ENCODE measurements around the gene PRSS8.
"Not testable (repeated sequence)": the region's sequence is repeated elsewhere in the genome, so short reads cannot be mapped to it uniquely, and the experiment has no call there.

Gene PRSS8

DNA sequence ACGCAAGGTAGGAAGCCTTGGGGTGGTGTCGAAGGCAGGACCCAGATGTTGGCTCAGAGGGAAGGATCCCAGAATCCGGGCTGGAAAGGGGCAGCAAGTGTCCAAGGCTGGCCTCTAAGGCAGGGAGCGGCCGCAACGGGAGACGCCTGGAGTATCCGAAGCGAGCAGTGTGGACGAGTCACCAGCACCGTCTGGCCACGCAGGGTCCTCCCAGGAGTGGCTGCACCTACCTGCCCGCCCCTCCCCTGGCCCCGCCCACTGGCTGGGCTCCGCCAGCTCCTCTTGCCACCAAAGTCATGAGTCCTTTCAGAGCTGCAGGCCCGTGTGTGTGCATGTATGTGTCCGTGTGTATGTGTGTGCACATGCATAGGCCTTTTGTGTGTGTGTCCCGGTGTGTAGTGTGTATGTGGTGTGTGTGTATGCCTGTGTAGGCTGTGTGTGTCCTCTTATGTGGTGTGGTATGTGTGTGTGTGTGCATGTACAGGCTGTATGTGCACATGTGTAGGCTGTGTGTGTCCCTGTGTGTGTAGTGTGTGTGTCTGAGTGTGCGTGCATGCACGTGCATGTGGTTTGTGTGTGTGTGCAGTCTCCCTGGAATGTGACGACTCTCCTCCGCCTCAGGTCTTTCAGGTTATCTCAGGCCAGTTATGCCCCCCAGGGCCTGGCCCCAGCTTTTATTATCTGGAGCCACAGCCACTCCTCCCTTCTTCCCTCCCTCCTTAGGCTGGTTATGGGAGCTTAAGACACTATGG lies at the start of gene PRSS8:
PRSS8 (minus strand) TSS at position 193 of the 752 bp plus-strand sequence. CDS start 229 bp downstream, outside the sequence.
- no peak for DNase-seq (ENCODE audit: low spot score)
- FAIRE-seq = peak; percentile 92

DNA sequence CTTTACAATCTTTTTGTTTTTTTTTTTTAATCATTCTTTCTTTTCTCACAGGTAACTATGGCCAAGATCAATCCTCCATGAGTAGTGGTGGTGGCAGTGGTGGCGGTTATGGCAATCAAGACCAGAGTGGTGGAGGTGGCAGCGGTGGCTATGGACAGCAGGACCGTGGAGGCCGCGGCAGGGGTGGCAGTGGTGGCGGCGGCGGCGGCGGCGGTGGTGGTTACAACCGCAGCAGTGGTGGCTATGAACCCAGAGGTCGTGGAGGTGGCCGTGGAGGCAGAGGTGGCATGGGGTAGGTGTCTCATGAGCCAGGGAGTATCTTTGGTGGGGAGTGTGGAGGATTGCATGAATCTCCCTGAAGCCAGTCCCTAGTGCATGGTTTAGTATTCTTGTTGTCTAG lies 49.4 kb upstream of the PRSS8 start:
- DNase-seq (ENCODE audit: low spot score) = no peak
- no peak for FAIRE-seq

DNA sequence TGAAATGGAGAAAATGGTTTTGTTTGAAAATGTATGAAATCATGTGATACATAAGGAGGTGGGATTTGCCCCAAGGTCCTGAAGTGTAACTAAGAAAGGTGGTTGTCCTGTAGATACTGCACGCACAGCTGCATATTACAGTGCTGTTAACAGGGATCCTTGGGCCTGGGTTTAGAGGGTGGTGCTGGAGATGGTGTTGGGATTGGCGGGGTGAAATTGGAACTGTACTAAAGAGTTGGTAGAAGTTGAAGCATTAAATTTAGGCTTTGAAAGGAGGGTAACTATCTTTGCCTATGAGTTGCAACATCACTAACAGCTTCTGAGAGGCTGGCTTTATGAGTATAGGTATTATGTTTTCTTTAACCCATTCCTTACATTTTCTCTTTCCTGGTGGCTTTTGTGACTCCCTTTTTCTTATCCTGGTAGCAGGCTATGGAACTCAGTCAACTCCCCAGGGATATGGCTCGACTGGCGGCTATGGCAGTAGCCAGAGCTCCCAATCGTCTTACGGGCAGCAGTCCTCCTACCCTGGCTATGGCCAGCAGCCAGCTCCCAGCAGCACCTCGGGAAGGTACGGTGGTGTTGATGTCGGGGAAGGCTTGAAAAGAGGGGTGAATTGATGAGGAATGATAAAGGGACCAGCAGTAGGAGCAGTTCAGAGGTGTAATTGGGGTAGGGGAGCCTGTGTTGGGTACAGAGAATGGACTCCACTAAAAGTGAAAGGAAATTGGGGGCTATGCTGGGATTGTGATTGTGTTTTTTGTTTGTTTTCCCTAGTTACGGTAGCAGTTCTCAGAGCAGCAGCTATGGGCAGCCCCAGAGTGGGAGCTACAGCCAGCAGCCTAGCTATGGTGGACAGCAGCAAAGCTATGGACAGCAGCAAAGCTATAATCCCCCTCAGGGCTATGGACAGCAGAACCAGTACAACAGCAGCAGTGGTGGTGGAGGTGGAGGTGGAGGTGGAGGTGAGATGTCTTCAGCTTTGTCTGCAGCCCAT lies 48.2 kb upstream of the PRSS8 start:
- FAIRE-seq = no peak

DNA sequence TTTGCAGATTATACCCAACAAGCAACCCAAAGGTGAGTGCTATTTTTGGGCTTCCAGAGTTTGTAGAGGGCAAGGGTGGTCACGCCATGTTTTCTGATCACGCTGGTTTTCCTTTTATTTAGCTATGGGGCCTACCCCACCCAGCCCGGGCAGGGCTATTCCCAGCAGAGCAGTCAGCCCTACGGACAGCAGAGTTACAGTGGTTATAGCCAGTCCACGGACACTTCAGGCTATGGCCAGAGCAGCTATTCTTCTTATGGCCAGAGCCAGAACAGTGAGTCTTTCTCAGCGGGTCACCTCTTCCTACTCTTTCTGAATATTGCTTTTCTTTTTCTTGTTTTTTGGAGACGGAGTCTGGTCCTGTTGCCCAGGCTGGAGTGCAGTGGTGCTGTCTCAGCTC lies 46.9 kb upstream of the PRSS8 start:
- DNase-seq (ENCODE audit: low spot score) (no peak), FAIRE-seq (no peak)

More for the DNA sequence above, 48.2 kb upstream of the PRSS8 start:
- DNase-seq (ENCODE audit: low spot score) = no peak

DNA sequence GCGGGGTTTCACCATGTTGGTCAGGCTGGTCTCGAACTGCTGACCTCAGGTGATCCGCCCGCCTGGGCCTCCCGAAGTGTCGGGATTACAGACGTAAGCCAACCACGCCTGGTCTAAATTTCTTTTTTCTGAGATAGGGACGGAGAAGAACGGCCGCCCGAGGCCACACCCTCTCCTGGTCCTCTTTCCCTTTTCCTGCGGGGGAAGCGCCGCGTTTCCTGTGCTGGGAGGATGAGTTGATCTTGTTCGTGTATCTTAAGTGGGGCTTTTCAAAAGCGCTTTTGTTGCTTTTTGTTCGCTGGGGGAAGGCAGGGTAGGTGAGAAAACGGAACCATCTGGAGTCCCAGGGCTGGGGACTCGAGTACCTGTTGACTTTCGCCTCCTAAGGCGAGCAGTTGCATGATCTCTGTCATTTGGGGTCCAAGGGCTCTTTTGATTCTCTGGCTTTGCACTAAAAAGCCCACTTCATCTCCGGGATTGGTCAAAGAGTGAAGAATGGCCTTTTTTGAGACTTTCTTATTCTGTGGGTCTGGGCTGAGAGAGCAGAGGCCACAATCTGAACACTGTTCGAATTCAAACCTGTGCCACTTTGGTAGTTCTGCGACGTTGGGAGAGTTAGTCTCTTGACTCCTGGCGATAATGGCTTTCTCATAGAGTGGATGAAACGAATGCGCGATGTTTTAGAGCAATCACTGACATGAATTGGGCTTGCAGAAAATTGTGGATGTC lies 45.7 kb upstream of the PRSS8 start:
- no peak for DNase-seq (ENCODE audit: low spot score)

DNA sequence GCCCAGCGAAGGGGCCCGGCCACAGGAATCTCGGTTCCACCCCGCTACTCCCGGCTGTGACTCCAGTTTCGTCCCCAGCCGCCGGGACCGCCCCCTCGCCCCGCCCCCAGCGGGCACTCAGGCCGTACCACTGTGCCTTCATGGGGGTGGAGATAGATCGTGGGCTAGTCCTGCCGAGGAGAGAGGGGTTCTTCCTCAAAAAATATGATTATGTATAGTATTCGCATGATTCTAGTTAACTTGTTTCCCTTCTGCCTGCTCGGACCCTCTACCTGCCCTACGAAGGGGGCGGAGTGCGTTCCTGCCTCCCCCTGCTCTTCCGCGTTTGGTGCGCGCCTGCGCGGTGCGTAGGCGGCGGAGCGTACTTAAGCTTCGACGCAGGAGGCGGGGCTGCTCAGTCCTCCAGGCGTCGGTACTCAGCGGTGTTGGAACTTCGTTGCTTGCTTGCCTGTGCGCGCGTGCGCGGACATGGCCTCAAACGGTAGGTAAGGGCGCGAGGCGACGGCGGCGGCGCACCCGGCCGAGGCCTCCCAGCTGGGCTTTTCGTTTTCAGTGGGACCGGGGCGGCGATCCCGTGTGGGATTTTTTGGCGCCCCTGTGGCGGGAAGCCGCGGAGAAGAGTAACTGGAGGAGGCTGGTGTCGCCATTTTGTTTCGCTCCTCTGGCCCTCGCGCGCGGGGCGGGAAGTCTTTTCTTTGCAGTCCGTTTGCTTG lies 44.4 kb upstream of the PRSS8 start, which contains the start of gene FUS:
FUS (plus strand) TSS at position 393 of the 713 bp plus-strand sequence; CDS start at position 469, 76 bp downstream.
- peak; percentile 42 for FAIRE-seq

More for the DNA sequence above, 45.7 kb upstream of the PRSS8 start:
- no peak for FAIRE-seq

DNA sequence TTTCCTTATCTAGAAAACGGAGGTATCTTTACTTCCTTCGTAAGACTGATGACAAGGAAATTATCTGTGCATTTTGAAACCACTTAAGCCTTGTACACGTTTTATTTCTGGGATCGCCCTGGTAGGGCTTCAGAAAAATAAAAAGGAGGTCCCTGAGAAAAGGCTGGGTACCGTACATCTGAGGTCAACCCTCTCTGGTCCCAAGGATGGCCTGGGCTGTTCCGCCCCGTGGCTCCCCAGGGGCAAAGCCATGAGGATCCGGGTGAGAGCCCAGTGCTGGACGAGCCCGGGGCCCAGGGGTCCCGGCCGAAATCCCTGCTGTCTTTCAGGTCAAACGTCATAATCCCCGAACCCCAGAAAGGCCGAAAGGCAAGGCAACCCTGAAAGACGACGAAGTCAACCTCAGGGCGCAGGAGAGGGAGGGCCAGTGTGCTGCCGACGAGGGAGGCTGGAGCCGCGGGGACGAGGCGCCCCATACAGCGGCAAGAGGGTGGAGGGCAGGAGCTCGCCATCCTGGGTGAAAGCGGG lies 43.8 kb upstream of the PRSS8 start:
- no peak for FAIRE-seq
- no peak for DNase-seq (ENCODE audit: low spot score)

More for the DNA sequence above, 44.4 kb upstream of the PRSS8 start, which contains the start of gene FUS:
- peak; percentile 91 for DNase-seq (ENCODE audit: low spot score)

DNA sequence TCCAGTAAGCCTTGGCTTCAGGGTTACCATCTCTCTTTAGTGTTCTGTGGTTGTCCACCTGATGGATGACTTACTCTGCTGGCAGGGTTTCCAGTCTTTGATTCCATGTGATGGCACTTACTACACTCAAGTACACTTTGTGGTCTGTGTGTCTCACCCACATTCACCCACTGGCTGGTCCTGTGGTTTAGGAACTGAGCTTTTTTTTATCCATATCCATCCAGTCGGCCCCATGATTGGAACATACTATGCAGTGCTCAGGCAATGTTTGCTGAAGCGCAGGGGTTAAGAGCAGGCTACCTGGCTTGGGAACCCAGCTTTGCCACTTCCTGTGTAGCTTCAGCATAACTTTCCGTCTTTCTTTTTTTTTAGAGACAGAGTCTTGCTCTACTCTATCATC lies 41.6 kb upstream of the PRSS8 start:
- DNase-seq (ENCODE audit: low spot score) = peak; percentile 72
- FAIRE-seq = no peak

DNA sequence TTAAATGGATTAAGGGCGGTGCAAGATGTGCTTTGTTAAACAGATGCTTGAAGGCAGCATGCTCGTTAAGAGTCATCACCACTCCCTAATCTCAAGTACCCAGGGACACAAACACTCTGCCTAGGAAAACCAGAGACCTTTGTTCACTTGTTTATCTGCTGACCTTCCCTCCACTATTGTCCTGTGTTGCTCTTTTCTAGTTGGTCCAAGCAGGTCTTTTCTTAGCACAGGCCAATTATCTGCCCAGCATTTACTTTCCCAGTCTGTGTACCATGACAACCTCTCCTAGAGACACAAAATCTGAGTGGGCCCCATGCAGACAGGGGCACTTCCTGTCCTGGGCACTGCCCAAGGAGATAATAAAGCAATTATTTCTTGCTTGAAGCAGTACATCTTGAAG lies 34.5 kb upstream of the PRSS8 start:
- not testable (repeated sequence) for DNase-seq (ENCODE audit: low spot score); FAIRE-seq

DNA sequence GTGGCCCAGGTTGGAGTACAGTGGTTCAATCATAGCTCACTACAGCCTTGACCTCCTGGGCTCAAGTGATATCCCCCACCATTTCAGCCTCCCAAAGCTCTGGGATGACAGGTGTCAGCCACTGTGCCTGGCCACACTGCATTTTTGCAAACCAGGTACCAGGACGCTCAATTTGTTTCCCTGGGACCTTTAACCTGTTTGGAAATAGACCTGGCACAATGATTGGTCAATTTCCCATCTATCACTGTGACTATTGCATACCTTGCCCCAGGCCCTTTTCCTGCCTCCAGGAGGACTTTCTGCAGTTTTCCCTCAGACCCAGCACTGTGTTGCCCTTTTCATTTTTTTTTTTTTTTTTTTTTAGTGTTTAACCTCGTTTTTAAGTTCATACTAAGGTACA lies 33.3 kb upstream of the PRSS8 start:
- FAIRE-seq = no peak
- no peak for DNase-seq (ENCODE audit: low spot score)

DNA sequence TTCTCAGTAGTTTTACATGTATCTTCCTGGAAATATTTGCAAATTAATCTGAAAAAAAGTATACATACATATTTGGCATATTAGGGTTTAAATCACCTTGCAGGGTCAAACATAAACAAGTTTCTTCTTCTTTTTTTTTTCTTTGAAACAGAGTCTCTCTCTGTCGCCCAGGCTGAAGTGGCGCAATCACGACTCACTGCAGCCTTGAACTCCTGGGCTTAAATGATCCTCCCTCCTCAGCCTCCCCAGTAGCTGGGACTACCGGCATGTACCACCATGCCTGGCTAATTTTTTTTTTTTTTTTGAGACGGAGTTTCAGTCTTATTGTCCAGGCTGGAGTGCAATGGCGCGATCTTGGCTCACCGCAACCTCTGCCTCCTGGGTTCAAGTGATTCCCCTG lies 31.8 kb upstream of the PRSS8 start:
- FAIRE-seq (no peak), DNase-seq (ENCODE audit: low spot score) (no peak)

DNA sequence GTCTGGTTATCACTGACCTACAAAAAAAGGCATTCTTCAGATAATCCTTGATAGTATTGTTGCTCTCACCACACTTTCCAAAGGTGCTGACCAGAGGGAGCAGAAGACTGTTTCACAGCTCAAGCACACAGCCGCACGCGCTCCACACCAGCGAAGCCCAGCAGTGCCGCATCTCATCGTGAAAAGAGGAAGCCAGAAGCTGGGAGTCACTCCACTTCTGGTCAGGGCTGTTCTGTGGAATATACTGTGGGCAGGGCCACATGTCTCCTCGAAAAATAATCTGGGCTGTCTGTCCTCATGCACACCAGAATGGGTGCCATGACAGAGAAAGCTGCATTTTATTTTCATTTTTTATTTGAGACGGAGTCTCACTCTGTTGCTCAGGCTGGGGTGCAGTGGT lies 21.6 kb upstream of the PRSS8 start:
- DNase-seq (ENCODE audit: low spot score) = no peak
- FAIRE-seq = no peak

DNA sequence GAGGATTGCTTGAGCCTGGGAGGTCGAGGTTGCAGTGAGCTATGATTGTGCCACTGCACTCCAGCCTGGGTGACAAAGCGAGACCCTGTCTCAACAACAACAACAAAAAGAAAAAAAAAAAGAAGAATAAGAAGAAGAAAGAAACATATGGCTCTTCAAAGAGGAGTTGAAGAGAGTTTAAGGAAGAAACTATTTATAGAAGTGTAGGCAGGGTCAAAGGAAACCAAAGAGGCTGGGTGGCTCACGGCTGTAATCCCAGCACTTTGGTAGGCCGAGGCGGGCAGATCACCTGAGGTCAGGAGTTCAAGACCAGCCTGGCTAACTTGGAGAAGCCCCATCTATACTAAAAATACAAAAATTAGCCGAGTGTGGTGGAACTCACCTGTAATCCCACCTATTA lies 15.4 kb upstream of the PRSS8 start:
- not testable (repeated sequence) for FAIRE-seq; DNase-seq (ENCODE audit: low spot score)

DNA sequence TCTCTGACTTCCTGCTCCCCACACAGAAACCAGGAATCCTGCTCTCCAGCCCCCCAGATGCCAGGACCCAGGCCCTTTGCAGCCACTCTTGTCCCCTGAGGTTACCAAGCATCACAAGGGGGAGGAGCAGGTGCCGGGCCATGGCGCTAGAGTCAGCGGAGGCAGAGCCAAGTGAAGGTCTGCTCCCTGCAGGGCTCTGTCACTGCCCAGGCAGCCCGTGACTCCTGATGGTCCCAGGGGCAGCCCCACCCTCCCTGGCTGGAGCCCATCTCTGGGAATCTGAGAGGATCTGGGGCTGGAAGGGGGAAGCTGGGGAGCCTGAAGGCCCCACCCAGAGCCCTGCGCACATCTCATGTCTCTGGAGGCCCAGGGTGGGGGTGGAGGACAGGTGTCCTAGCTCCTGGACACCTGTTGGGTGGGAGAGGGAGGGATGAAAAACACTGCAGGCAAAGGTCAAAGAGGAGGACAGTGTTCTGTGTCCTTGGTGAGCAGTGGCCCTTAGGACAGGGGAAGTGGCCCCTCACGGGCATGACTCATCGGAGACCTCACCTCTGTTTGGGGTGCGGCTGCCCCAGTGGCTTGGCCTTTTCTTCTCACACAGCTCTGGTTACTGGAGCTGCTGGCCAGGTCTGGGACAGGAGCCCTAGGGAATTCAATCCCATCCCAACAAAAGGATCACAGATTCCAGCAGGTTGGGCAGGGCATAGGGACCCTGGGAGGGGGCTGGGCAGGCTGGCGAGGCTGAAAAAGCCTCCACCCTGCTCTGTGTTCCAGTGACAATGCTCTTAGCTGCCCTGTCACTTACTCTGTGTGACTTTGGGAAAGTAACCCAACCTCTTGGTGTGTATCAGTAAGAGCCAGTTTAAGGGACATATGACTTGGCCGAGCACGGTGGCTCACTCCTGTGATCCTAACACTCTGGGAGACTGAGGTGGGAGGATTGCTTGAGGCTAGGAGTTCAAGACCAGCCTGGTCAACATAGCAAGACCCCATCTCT lies 14.7 kb upstream of the PRSS8 start, which contains the start of gene PRSS36:
PRSS36 (minus strand) TSS at position 173 of the 997 bp plus-strand sequence; CDS start at position 142, 31 bp downstream.
- DNase-seq (ENCODE audit: low spot score) (no peak), FAIRE-seq (no peak)

DNA sequence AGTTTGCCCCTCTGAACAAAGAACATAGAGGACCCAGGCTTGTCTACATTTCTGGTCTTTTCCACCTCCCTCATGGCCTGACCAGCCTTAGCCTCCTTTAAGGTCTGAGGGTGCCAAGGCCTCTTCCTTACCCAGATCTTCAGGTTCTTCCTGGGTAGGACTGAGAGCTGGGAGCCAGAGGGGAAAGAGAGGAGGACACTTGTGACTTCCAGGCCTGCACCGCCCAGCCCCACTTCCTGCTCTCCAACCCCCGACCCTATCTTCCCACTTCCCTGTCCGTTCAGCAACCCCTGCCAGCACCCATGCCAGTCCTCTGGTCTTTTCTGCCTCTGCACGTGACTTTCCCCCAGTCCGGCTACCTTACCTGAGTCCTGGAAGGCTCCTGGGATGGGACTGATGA lies 13.8 kb upstream of the PRSS8 start:
- no peak for DNase-seq (ENCODE audit: low spot score)
- no peak for FAIRE-seq

DNA sequence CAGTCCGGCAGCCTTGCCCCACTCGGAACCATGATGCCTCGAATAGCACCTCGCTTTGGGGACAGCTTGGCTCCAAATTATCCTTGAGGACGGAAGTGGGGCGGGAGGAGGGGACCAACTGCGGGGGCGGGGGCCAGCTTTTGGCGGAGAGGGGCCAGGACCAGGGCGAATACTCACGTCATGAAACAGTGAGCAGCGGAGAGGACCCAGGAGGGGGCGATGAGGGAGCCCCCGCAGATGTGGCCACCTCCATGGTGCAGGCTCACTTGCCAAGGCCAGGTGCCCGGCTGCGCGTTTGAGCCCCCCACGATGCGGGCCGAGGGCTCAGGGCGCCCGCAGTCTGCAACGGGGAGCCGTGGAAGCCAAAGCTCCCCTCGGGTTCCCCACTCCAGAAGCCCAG lies 13.4 kb upstream of the PRSS8 start:
- DNase-seq (ENCODE audit: low spot score) (no peak), FAIRE-seq (no peak)

DNA sequence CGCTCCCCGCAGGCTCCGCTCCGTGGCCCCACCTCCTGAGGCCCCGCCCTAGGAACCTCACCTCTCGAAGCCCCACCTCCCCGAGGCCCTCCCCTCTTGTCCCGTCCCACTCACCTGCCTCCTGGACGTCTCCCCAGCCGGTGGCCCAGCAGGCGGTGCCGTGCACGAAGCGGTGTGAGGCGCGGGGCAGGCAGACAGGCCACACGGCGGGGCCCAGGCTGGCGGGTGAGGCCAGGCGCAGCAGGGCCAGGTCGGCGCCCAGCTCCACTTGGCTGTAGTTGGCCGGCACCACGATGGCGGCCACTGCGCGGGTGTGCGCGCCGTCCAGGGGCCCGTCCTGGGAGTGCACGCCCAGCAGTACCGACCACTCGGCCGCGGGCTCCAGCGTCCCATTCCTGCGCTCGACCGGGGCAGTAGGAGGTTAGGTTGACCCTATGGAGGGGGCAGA lies 12.8 kb upstream of the PRSS8 start:
- DNase-seq (ENCODE audit: low spot score) (no peak), FAIRE-seq (no peak)

DNA sequence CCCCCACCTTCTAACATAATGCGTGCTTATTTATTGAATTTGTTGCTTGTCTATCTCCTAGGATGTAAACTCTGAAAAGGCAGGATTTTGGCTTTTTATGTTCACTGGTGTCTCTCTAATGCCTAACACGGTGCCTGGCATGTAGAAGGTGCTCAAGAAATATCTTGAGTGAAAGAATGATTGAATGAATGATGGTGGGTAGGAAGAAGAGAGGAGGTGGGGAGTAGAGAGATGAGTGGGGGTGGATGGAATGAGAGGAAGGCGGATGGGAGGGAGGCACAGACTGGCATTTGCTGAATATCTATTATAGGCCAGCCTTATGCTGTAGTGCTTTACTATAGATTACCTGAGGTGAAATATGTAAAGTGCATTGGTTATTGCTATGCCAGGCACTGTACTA lies 12.0 kb upstream of the PRSS8 start:
- DNase-seq (ENCODE audit: low spot score) = no peak
- no peak for FAIRE-seq

DNA sequence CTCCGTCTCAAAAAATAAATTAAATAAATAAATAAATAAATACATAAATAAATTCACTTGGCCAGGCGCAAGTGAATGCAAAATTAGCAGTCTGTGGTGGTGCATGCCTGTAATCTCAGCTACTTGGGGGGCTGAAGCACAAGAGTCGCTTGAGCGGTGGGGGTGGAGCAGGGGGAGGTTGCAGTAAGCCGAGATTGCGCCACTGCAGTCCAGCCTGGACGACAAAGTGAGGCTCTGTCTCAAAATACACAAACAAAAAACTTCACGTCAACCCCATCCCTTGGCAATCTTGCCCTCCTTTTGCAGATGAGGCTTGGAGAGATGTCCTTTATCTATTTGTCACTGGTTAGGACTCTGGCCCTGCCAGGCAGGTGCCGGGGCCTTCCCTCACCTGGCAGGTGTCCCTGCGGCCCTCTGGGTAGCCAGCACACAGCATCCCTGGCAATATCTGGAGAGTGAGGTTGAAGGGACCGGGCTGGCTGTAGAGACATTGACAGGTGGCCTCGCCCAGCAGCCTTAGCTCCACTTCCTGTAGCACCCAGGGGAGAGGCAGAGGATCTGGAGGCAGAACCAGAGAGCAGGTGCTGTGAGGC lies 10.0 kb upstream of the PRSS8 start:
- no peak for FAIRE-seq
- no peak for DNase-seq (ENCODE audit: low spot score)
